GM12878 (cell line): ENCODE results near the gene EHD2. TPM values are rescaled to one million over a fixed set of nuclear protein-coding genes. Genes with fewer than 3 reads are reported as not detected.

Experiments
- ATAC-seq: fragments of 200-7000 bp; cut with Tn5 transposase; 3 replicates; pipeline ENCODE4 v1.9.1; 2020; ENCODE audit warnings: mild to moderate bottlenecking, moderate library complexity
- BruUV-seq: library from RNA; stranded (reverse); fragments of 400-500 nt; replicated peaks from 2 replicates; lab custom pipeline; 2021; lab: Mats Ljungman, UMichigan
- CTCF ChIA-PET: fragments of 300-600 bp; sonication (Branson Sonifier 250); formaldehyde crosslinking; extraction: SDS; loops from one replicate; lab custom pipeline; 2021; ENCODE audit warnings: inconsistent platforms; lab: Yijun Ruan, JAX
- POLR2A ChIA-PET: fragments of 350-600 bp; formaldehyde crosslinking; extraction: SDS; loops from one replicate; lab custom pipeline; 2021; ENCODE audit warnings: inconsistent platforms; lab: Charles Lee
- RAD21 ChIA-PET: fragments of 300-600 bp; sonication (Branson Sonifier 250); formaldehyde crosslinking; loops from one replicate; lab custom pipeline; 2023; ENCODE audit warnings: antibody characterized with exemption; ENCODE audit not compliant: unreplicated experiment; lab: Charles Lee
- SMC1A ChIA-PET: fragments of 300-600 bp; sonication (Branson Sonifier 250); formaldehyde crosslinking; loops from one replicate; lab custom pipeline; 2023; ENCODE audit not compliant: unreplicated experiment, uncharacterized antibody; lab: Charles Lee
- DNase-seq: peaks from one replicate; pipeline ENCODE4 v3.0.0-alpha.2; 2011; ENCODE audit warnings: low read depth, low spot score
- FAIRE-seq: peaks from 3 replicates; lab custom pipeline; 2011; peaks lifted over from hg19 to GRCh38; lab: Jason Lieb, UNC
- H2AFZ ChIP-seq: 2 replicates; pipeline ENCODE4 v1.6.0; 2011; ENCODE audit warnings: low read depth, low read length, control low read depth; ENCODE audit not compliant: control insufficient read depth
- H3K27ac ChIP-seq: 2 replicates; pipeline ENCODE4 v1.5.1; 2011; ENCODE audit warnings: control low read depth; ENCODE audit not compliant: control insufficient read depth, insufficient read depth
- H3K27me3 ChIP-seq, 2 experiments: replicated peaks in 1 of 2; 2 replicates each; pipeline versions ENCODE4 v1.6.0 to v1.6.1; 2011; ENCODE audit warnings: low read length in 1 of 2; ENCODE audit not compliant: control insufficient read depth in 2 of 2, insufficient read depth in 2 of 2
- H3K36me3 ChIP-seq, 2 experiments: 2 replicates each; pipeline ENCODE4 v1.5.1; 2011; ENCODE audit warnings: low read length in 1 of 2; ENCODE audit not compliant: control insufficient read depth in 2 of 2, insufficient read depth in 2 of 2
- H3K4me1 ChIP-seq: 2 replicates; pipeline ENCODE4 v1.6.1; 2011; ENCODE audit warnings: mild to moderate bottlenecking, low read length, moderate library complexity, mixed read lengths; ENCODE audit not compliant: control insufficient read depth, insufficient read depth
- H3K4me2 ChIP-seq: 2 replicates; pipeline ENCODE4 v1.6.0; 2011; ENCODE audit warnings: control low read depth; ENCODE audit not compliant: control insufficient read depth, insufficient read depth
- H3K4me3 ChIP-seq: fragments of 200-600 bp; sonication (generic); 2 replicates; pipeline ENCODE4 v1.5.1; 2016
- H3K79me2 ChIP-seq: 2 replicates; pipeline ENCODE4 v1.6.0; 2011; ENCODE audit warnings: low read length; ENCODE audit not compliant: control insufficient read depth, insufficient read depth
- H3K9ac ChIP-seq: 2 replicates; pipeline ENCODE4 v1.8.0; 2011; ENCODE audit warnings: low read length, control low read depth, mixed read lengths; ENCODE audit not compliant: control insufficient read depth, insufficient read depth
- H3K9me3 ChIP-seq: replicated peaks from 3 replicates; pipeline ENCODE4 v1.5.1; 2011; ENCODE audit warnings: mild to moderate bottlenecking, low read length; ENCODE audit not compliant: control insufficient read depth, insufficient read depth
- H4K20me1 ChIP-seq: 2 replicates; pipeline ENCODE4 v1.6.0; 2011; ENCODE audit not compliant: control insufficient read depth, insufficient read depth
- CBX5 ChIP-seq: sonication (generic); IDR thresholded peaks from 2 replicates; pipeline ENCODE4 v1.6.1; 2016; ENCODE audit warnings: low read depth, moderate library complexity, mild to moderate bottlenecking, inconsistent platforms
- CHD2 ChIP-seq: IDR thresholded peaks from 2 replicates; pipeline ENCODE4 v1.6.1; 2011; ENCODE audit warnings: low read depth, low read length, improper control_type of control experiment, borderline replicate concordance
- CUX1 ChIP-seq: IDR thresholded peaks from 2 replicates; pipeline ENCODE4 v1.6.1; 2012; ENCODE audit warnings: improper control_type of control experiment, low read depth, low read length; ENCODE audit not compliant: insufficient replicate concordance
- MEF2A ChIP-seq: IDR thresholded peaks from 2 replicates; pipeline ENCODE4 v1.6.1; 2011; ENCODE audit warnings: low read depth, mild to moderate bottlenecking, low read length, moderate library complexity; ENCODE audit not compliant: insufficient read depth
- NFXL1 ChIP-seq: fragments of 450-650 bp; IDR thresholded peaks from 2 replicates; pipeline ENCODE4 v1.6.1; 2017; ENCODE audit warnings: antibody characterized with exemption, mild to moderate bottlenecking, borderline replicate concordance
- POLR2AphosphoS5 ChIP-seq: IDR thresholded peaks from 2 replicates; pipeline ENCODE4 v1.6.1; 2011; ENCODE audit warnings: mild to moderate bottlenecking, low read length, inconsistent platforms
- REST ChIP-seq: IDR thresholded peaks from 2 replicates; pipeline ENCODE4 v1.6.1; 2012; ENCODE audit warnings: mild to moderate bottlenecking, low read depth, low read length
- TCF12 ChIP-seq: IDR thresholded peaks from 2 replicates; pipeline ENCODE4 v1.6.1; 2011; ENCODE audit warnings: low read depth, mild to moderate bottlenecking, low read length
- ZBTB40 ChIP-seq: fragments of 450-650 bp; IDR thresholded peaks from 2 replicates; pipeline ENCODE4 v1.6.1; 2016; ENCODE audit warnings: mild to moderate bottlenecking, moderate library complexity, borderline replicate concordance
- ZNF24 ChIP-seq: fragments of 450-650 bp; IDR thresholded peaks from 2 replicates; pipeline ENCODE4 v1.6.1; 2017; ENCODE audit warnings: antibody characterized with exemption, mild to moderate bottlenecking
- WGBS: methylation state at CpG from one replicate; pipeline ENCODE4 v1.1.6; 2016; ENCODE audit warnings: low lambda C conversion rate; ENCODE audit not compliant: insufficient replicate concordance, insufficient coverage; ENCODE audit errors: missing lambda C conversion rate; 5-methylcytosine and 5-hydroxymethylcytosine counted together
- in situ Hi-C: fragments of 300-500 bp; cut with MboI; formaldehyde crosslinking; loops from 9 replicates; pipeline ENCODE4 v1.14.3; 2018; ENCODE audit warnings: mixed read lengths
- intact Hi-C: fragments of 100-400 bp; cut with micrococcal nuclease; formaldehyde crosslinking; loops from one replicate; pipeline ENCODE4 v1.14.2; 2022; ENCODE audit not compliant: unreplicated experiment
- polyA plus RNA-seq, 11 experiments: library from polyadenylated mRNA; depleted of rRNA in 4 of 11; unstranded in 6 of 11; stranded (reverse) in 5 of 11; fragments of >200 nt; fragmentation: Nextera tagmentation in 4 of 11; fragmentation: Illumina TruSeq in 1 of 11; extraction: Ambion mirVana in 4 of 11; extraction: Trizol in 1 of 11; gene quantifications; 1 replicate in 1 of 11; 2 replicates in 10 of 11; pipeline versions ENCODE4 v1.2.1 to v1.2.3, GENCODE V29; 2011 to 2016; ENCODE audit warnings: inconsistent platforms in 2 of 11, missing spikeins in 2 of 11, low read depth in 1 of 11
- total RNA-seq, 4 experiments: library from RNA; depleted of rRNA in 3 of 4; stranded (reverse); fragments of >200 nt in 3 of 4; fragmentation: Illumina TruSeq in 1 of 4; extraction: Trizol in 1 of 4; gene quantifications; 2 replicates each; pipeline versions ENCODE4 v1.2.1 to v1.2.3, GENCODE V29; 2013 to 2021

EHD2 gene
- total and polyA plus RNA-seq, 10 of the 15 experiments (the other 5 are each of a cell fraction or from before 2014, with no cell fraction given): 0.12 to 0.24 (median 0.23) TPM; not detected in 7

GRCh38 chr19:47756627-47756929, 43.4 kb downstream of the EHD2 start:
- FAIRE-seq: no peak
- ChIA-PET RAD21 (interaction anchor here (0.6 kb wide), 1 partner anchor 51 kb away, joined by 3 read pairs; no protein-coding TSS in a partner anchor), CTCF (interaction anchor here (1.8 kb wide), 1 partner anchor 9 kb away, joined by 5 read pairs; no protein-coding TSS in a partner anchor), SMC1A (interaction anchor here (0.9 kb wide), 1 partner anchor 11 kb away, joined by 3 read pairs; the partner anchor contains the start of gene NOP53), POLR2A (interaction anchor here (0.6 kb wide), 1 partner anchor 145 kb away, joined by 3 read pairs; no protein-coding TSS in a partner anchor)
- no peaks in the 10 kb centered on the region for H4K20me1 ChIP-seq
- H2AFZ ChIP-seq: no peak overlapping the region
- intact Hi-C loops (no loop called here), in situ Hi-C loops (no loop called here)
- H3K9ac ChIP-seq: no peak overlapping the region
- WGBS: 98% methylated on average over 12 of the region's 12 CpGs
- no peak for DNase-seq
- 0 out of 2 replicates have a peak, but pooled peaks cover 3% of the 10 kb centered on the region for H3K4me1 ChIP-seq
- H3K36me3 ChIP-seq: peaks cover 22 to 41% of the 10 kb centered on the region in 2 experiments; a peak in 3 of 4 replicates
- H3K79me2 ChIP-seq: no peaks in the 10 kb centered on the region
- ATAC-seq: no peak
- no peak overlapping the region for H3K27ac ChIP-seq
- BruUV-seq: no TSS peak
- no peaks in the 10 kb centered on the region; the same call in 2 of the 3 replicates for H3K9me3 ChIP-seq
- no peak overlapping the region for H3K4me2 ChIP-seq
- no peak overlapping the region for H3K4me3 ChIP-seq
- no peaks in the 10 kb centered on the region for H3K27me3 ChIP-seq
- TF ChIP-seq CHD2: no peak
- TF ChIP-seq CUX1: no peak
- TF ChIP-seq TCF12: no peak
- TF ChIP-seq NFXL1: no peak
- no peak for TF ChIP-seq ZBTB40
- TF ChIP-seq REST: no peak
- TF ChIP-seq MEF2A: no peak
- TF ChIP-seq POLR2AphosphoS5: no peak
- TF ChIP-seq ZNF24: no peak
- TF ChIP-seq CBX5: no peak
